NT2/D1 (cell line): ENCODE data around the gene FBXO28.

Source experiments
- DNase-seq: peaks from one replicate; pipeline ENCODE4 v3.0.0-alpha.2; 2011; ENCODE audit warnings: low read depth, low spot score
- H3K27me3 ChIP-seq: 2 replicates; pipeline ENCODE4 v1.6.0; 2011; ENCODE audit warnings: mild to moderate bottlenecking; ENCODE audit not compliant: insufficient read length, insufficient read depth
- H3K36me3 ChIP-seq: 2 replicates; pipeline ENCODE4 v1.6.1; 2011; ENCODE audit warnings: mild to moderate bottlenecking, low read length, mixed read lengths; ENCODE audit not compliant: insufficient read depth, insufficient read length
- H3K4me1 ChIP-seq: 2 replicates; pipeline ENCODE4 v1.5.1; 2011; ENCODE audit not compliant: insufficient read depth, insufficient read length
- H3K4me3 ChIP-seq: 2 replicates; pipeline ENCODE4 v1.5.1; 2011; ENCODE audit warnings: low read depth; ENCODE audit not compliant: insufficient read length
- H3K9ac ChIP-seq: 2 replicates; pipeline ENCODE4 v1.6.0; 2011; ENCODE audit warnings: low read depth; ENCODE audit not compliant: insufficient read length
- H3K9me3 ChIP-seq: 2 replicates; pipeline ENCODE4 v1.5.1; 2011; ENCODE audit warnings: mild to moderate bottlenecking, low read length; ENCODE audit not compliant: insufficient read depth
- SUZ12 ChIP-seq: IDR thresholded peaks from 2 replicates; pipeline ENCODE4 v1.6.1; 2011; ENCODE audit not compliant: insufficient read length, insufficient read depth; ENCODE audit errors: extremely low read depth
- YY1 ChIP-seq: IDR thresholded peaks from 2 replicates; pipeline ENCODE4 v1.6.1; 2011; ENCODE audit not compliant: insufficient read length, insufficient read depth
- ZNF274 ChIP-seq: IDR thresholded peaks from 2 replicates; pipeline ENCODE4 v1.6.1; 2011; ENCODE audit warnings: mild to moderate bottlenecking, low read depth, low read length

Gene FBXO28

GRCh38 chr1:224095867-224096266, 18.0 kb upstream of the FBXO28 start:
- Histone ChIP-seq H3K9me3 (peaks cover 25% of the 10 kb centered on the region), H3K4me3 (no peak overlapping the region), H3K36me3 (no peaks in the 10 kb centered on the region), H3K9ac (no peak overlapping the region), H3K27me3 (no peaks in the 10 kb centered on the region), H3K4me1 (no peaks in the 10 kb centered on the region)
- TF ChIP-seq SUZ12 = no peak
- no peak for TF ChIP-seq ZNF274
- TF ChIP-seq YY1 = no peak
- no peak for DNase-seq

DNA sequence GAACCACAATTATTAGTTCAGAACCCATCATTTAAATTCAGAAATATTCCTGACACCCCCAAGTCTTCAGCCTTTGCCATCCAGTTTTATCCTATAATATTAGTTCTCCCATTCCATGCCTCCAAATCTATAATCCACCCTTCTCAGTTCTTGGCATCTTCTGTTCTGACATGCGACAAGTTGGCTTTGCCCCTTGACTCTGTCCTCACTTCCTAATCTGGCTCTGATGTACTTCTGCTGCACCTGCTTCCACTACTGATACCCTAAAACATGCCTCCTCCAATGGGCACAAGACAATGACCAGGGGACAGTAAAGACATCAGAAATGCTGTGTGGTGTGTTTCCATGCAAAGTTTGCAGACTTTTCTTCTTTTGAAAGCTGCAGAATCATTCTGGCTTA, 17.1 kb upstream of the FBXO28 start:
- DNase-seq = no peak
- peaks cover 16% of the 10 kb centered on the region for H3K9me3 ChIP-seq
- H3K4me3 ChIP-seq = no peak overlapping the region
- no peaks in the 10 kb centered on the region for H3K4me1 ChIP-seq
- TF ChIP-seq ZNF274 = no peak
- TF ChIP-seq SUZ12 = no peak
- no peak for TF ChIP-seq YY1
- H3K36me3 ChIP-seq = no peaks in the 10 kb centered on the region
- no peak overlapping the region for H3K9ac ChIP-seq
- no peaks in the 10 kb centered on the region for H3K27me3 ChIP-seq

DNA sequence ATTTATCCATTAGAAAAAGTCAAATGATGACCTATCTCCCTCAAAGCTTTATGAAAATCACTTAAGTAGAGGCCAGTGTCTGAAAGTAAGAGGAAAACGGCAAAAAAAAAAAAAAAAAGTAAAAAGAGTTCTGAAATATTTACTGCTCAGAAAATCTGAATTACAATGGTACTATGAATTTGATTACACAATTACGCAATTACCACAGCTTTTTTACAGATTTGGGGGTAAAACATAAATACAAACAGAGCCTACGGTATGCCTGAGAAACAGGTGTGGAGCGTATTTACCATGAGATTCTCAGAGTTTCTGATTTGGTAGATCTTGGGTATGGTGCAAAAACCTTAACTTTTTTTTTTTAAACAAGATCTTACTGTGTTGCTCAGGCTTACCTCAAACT, 15.9 kb upstream of the FBXO28 start:
- TF ChIP-seq YY1 (no peak), ZNF274 (no peak), SUZ12 (no peak)
- no peaks in the 10 kb centered on the region for H3K27me3 ChIP-seq
- H3K9me3 ChIP-seq = peaks cover 10% of the 10 kb centered on the region; the same call in 1 of the 2 replicates
- no peaks in the 10 kb centered on the region for H3K36me3 ChIP-seq
- no peak overlapping the region for H3K4me3 ChIP-seq
- no peaks in the 10 kb centered on the region for H3K4me1 ChIP-seq
- no peak for DNase-seq
- no peak overlapping the region for H3K9ac ChIP-seq

DNA sequence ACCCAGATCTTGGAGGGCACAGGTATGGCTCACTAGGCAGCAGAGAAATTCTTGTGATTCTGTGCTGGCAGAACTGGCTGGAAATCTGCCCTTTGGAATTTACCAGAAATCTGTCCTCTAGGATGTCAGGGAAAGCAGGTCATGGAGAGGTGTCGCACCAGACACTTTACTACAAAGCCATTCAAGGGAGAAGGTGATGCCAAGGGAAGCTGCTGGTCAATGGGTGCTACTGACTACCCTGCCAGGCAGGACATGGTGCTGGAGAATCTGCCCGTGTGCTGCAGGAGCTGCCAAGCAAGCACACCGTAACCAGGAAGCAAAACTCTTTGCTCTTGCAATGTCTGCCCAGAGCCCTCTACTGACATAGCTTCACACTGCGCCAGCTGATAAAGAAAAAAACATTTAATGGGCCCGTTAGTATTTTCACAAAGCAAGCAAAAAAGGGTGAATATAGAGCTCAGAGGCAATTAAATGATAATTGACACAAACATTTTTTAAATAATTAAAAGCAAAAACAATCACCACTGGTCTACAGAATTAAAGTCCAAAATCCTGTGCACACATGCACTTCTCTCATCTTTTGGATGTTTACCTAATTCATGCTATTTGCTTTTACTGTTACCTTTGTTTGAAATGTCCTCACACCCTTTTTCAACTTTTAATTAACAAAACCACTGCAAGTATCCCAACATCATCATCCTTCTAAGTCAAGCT, 7.2 kb upstream of the FBXO28 start:
- TF ChIP-seq SUZ12 (no peak), ZNF274 (no peak), YY1 (no peak)
- Histone ChIP-seq H3K27me3 (no peaks in the 10 kb centered on the region), H3K4me1 (no peaks in the 10 kb centered on the region), H3K9me3 (no peaks in the 10 kb centered on the region), H3K36me3 (no peaks in the 10 kb centered on the region), H3K4me3 (no peak overlapping the region), H3K9ac (peak overlapping the region; percentile 29)
- peak; percentile 56 for DNase-seq

DNA sequence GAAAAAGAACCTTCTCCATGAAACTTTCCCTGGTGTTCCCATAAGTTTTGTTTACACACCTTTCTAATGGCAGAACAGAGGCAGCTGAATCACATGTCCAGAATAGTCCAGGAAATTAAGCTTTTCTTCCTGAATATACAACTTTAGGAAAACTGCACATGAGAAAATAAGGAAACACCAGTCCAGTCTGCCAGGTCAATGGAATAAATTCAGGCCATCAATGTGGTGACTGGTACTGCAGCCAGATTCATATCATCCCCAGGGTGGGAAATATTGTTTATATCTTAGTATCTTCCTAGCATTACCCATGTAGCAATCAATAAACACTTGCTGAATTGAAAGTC, 6.7 kb upstream of the FBXO28 start:
- H3K9ac ChIP-seq = no peak overlapping the region
- no peaks in the 10 kb centered on the region for H3K36me3 ChIP-seq
- H3K9me3 ChIP-seq = no peaks in the 10 kb centered on the region
- H3K4me3 ChIP-seq = no peak overlapping the region
- H3K4me1 ChIP-seq = no peaks in the 10 kb centered on the region
- TF ChIP-seq ZNF274 (no peak), YY1 (no peak), SUZ12 (no peak)
- no peaks in the 10 kb centered on the region for H3K27me3 ChIP-seq
- no peak for DNase-seq

DNA sequence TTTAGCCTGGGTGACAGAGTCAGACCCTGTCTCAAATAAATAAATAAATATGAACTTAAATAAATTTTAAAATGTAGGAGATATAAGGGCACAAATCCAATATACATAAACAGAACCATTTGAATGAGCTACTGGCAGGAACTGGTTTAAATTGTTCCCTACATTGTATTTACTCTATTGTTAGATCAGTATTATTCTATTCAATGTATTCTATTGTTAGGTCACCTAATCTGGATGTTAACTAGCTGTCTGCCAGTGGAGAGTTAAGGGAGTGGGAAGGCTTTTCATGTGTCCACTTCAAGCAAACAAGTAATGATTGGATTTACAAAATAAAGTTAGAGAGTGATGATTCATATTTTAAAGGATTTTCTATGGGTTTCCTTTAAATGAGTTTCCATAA, 4.9 kb upstream of the FBXO28 start:
- H3K9me3 ChIP-seq = no peaks in the 10 kb centered on the region
- no peaks in the 10 kb centered on the region for H3K4me1 ChIP-seq
- DNase-seq = no peak
- H3K9ac ChIP-seq = no peak overlapping the region
- no peaks in the 10 kb centered on the region for H3K36me3 ChIP-seq
- no peak overlapping the region for H3K4me3 ChIP-seq
- TF ChIP-seq SUZ12 (no peak), YY1 (no peak), ZNF274 (no peak)
- no peaks in the 10 kb centered on the region for H3K27me3 ChIP-seq

DNA sequence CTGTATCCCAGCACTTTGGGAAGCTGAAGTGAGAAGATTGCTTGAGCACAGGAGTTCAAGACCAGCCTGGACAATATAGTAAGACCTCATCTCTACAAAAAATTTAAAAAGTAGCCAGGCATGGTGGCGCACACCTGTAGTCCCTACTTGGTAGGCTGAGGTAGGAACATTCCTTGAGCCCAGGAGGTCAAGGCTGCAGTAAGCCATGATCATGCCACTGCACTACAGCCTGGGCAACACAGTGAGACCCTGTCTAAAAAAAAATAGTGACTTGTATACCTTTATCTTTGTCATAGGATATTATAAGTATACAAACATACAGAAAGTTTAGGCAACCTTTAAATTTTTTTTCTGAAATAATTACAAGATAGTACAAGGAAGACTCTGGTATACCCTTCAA, 3.9 kb upstream of the FBXO28 start:
- DNase-seq = no peak

GRCh38 chr1:224113005-224113404, 906 bp upstream of the FBXO28 start:
- H3K36me3 ChIP-seq = peaks cover 6% of the 10 kb centered on the region
- H3K9ac ChIP-seq = no peak overlapping the region
- TF ChIP-seq YY1 (no peak), ZNF274 (no peak), SUZ12 (no peak)
- H3K9me3 ChIP-seq = no peaks in the 10 kb centered on the region
- H3K27me3 ChIP-seq = no peaks in the 10 kb centered on the region
- no peak for DNase-seq
- no peak overlapping the region for H3K4me3 ChIP-seq
- no peaks in the 10 kb centered on the region for H3K4me1 ChIP-seq

More for the DNA sequence above, 3.9 kb upstream of the FBXO28 start:
- Histone ChIP-seq H3K36me3 (no peaks in the 10 kb centered on the region), H3K27me3 (no peaks in the 10 kb centered on the region), H3K9me3 (no peaks in the 10 kb centered on the region), H3K4me1 (no peaks in the 10 kb centered on the region), H3K9ac (no peak overlapping the region), H3K4me3 (no peak overlapping the region)
- TF ChIP-seq YY1 (no peak), ZNF274 (no peak), SUZ12 (no peak)
